ENCODE measurements around the gene LRRFIP2.
A peak's percentile ranks its signal among the peaks of the same experiment; 100 is the strongest.

Gene LRRFIP2

DNA sequence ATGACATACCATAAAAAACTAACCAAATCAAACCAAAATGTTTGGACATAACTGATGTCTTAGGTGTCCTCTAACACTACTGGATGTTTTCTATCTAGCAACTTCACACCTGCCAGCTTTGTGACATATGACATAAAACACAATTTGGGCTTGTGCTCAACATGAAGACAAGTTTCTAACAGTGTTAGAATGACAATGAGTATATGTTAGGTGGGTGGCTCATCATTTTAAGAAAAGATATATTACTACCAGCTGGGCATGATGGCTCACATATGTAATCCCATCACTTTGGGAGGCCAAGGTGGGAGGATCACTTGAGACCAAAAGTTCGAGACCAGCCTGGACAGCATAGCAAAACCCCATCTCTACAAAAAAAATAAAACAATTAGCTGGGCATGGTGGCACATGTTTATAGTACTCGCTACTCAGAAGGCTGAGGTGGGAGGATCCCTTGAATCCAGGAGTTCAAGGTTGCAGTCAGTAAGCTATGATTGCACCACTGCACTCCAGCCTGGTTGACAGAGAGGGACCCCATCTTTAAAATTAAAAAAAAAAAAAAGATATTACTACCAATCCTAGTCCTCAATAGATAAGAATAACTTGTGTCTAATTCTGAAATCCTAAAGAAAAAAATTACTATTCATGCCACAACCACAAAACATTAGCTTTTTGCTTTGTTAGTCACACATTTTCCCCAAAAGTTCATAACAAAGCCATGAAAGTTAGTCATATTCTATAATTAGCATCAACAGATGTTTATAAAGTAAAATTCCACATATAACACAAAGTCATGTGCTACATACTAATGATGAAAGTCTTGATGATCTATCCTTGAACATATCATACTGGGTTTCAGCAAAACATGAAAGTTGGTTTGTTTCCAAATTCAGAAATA, 59.9 kb downstream of the LRRFIP2 start:
- DNase-seq (ENCODE audit: low spot score) = peak; percentile 42

DNA sequence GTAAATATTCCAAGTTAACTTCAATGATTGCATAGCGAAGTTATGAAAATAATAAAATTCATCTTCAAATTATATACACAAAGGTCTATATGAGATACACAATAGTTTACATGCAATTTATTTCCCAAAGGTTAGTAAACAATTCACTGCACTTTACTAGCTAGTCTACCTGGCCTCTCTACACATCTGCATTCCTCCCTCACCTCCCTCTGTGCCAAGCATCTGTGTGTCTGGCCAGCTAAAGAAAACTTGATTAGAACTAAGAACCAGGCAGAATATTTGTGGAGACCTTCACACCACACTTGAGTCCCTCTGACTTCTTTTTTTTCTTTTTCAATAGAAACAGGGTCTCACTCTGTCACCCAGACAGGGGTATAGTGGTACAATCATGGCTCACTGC, 61.4 kb downstream of the LRRFIP2 start:
- no peak for DNase-seq (ENCODE audit: low spot score)

DNA sequence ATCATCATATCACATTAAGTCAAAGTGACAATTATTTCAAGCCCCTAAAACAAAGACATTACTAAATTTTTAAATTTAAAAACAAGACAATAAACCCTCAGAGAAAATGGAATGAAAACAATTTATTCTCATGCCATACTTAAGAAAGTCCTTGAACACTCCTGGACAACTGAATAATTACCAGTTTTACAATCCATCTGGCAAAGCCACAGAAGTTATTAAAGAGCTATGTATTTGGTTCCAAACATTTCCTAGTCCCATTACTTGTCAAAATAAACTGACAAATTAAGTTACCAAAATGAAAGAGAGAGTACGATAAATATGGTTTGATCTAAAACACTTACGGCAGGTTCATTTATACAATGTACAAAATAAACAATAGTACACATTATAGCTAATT, 63.2 kb downstream of the LRRFIP2 start:
- no peak for DNase-seq (ENCODE audit: low spot score)

DNA sequence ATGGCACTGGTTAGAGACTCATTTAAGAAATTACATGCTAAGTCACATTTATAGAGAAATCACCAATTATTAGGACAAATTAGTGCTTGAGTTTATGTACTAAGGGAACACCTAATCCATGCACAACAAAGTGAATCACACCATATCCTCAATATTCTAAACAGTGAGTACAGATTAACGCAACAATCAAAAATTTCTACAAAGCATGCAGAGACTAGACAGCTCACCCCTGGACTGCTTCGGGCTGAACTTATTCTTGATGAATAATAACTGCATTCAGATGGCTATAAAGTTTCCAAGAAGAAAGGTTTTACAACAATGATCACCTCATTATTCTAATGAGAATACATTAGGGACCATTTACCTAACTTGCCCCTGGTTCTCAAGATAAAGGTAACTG, 66.5 kb downstream of the LRRFIP2 start:
- DNase-seq (ENCODE audit: low spot score) = no peak

DNA sequence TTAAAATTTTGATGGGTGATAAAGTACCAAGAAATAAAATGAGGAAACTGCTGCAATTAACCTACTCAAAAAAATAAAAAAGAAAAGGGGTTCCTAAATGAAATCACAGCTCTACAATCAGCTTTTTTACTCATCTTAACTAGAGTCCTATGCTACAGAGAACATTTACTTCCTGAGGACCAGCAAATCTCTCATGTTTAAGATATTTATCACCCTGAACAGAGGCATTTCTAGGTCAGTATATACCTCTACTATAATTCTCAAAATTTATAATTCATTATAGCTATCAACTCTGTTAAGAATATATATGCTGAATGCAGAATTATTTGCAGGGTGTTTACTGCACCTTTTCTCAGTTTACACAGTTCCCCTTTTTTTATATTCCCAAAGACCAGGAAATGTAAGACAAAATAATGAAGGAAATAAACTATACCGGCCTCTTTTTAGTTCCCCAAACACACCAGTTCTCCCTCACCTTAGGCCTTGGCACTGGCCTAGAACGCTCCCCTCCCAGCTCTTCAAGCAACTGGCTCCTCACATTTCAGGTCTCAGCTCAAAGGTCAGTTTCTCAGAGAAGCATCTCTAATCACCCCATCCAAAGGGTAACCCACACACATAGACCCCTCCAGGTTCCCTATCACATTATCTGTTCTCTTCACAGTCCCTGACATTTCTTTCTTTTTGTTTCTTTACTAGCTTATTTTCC, 71.1 kb downstream of the LRRFIP2 start:
- DNase-seq (ENCODE audit: low spot score) = no peak

DNA sequence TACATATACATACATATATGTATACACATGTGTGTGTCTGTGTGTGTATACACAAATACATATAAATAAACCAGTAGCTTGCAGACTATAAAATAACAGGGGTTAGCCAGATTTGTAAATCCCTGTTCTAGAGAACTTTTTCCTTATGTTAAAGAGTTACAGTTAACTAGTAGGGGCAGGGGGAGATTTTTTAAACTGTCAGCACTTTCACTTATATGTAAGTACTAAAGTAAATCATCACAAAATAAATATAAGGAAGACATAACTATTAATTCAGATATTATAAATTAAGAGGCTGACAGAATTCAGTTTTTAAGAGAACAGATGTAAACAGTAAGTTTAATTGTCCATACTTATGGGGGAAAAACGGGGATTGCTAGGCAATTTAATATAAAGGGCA, 74.0 kb downstream of the LRRFIP2 start:
- DNase-seq (ENCODE audit: low spot score) = no peak

DNA sequence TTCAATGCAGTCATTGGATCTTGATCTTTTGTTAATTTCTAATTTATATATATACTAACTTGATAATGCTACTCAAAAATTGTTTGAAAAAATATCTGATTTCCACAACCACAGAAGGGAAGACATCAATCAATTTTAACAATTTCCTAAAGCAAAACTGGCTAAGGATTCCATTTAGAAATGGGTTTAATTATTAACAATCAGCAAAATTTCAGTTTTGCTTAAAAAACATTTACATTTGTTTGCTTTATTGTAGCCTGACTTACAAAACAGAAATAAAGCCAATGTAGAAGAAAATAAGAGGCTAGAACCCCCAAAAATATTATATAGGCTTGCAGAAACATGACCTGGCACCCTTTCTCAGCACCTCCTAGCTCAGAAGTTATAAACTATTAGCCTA, 74.9 kb downstream of the LRRFIP2 start:
- DNase-seq (ENCODE audit: low spot score) = no peak

DNA sequence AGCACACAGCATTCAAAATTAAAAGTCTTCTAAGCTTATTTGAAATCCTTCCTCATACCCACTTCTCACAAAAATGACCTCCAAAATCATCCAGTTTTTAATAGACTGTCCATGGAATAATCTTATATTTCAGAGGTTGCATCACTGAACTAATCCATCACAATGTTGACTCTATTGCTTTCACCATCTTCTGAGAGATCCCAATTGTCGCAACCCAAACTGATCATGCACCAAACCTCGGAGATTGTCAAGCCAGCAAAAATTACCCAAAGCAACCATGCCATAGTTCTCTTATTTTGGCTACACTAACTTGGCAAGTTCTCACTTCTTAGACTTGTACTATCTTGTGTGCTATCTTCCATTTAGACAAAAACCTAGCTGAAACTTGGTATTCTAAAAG, 75.5 kb downstream of the LRRFIP2 start:
- no peak for DNase-seq (ENCODE audit: low spot score)

DNA sequence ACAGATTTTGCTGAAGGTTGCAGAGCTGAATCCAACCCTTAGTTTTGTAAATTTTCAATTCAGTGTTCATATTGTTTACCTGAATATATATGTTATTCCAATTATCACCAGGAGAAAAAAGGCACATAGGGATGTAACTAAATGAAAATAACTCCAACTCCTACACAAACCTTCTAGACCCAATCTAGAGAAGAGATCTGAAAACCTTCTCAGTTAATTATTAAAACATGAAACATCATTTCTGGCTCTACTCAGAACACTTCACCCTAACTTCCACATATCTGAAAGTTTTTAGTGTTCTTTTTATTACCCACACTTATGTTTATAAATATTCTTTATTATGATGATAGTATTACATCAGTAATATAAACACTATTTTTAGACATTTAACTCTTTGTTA, 76.6 kb downstream of the LRRFIP2 start:
- DNase-seq (ENCODE audit: low spot score) = peak; percentile 46

DNA sequence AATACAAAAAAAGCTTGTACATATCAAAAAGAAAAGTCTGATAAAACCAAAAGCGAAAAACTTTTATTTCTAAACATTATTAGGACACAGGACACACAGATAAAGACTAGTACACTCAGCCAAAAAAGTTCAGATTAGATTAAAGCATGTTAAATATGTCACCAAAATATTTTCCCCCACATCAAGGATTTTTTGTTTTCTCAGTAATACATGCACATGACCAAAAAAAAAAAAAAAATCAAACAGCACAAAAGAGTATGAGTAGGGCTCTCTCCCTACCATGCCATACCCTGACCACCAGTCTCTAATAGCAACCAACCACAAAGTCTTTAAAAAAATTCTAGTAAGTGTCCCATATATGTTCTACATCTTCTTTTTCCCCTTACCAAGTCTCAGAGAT, 77.4 kb downstream of the LRRFIP2 start:
- DNase-seq (ENCODE audit: low spot score) = no peak

DNA sequence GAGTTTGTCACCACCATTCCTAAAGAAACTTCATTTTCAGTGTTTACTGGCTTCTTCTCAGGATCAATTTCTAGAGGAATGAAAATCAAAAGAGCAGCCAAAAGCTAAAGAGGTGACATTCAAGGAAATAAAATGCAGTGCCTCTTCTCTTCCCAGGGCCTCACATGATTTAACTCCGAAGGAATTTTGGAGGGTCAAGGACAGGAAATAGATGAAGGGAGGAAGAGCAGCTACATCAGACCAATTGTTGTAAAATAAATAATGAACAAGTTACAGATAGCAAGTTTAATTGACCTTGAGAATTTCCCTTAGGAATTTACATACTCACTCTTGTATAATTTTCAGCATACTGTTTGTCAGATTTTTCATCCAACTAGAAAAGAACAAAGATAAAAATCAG, 78.1 kb downstream of the LRRFIP2 start:
- peak; percentile 80 for DNase-seq (ENCODE audit: low spot score)

DNA sequence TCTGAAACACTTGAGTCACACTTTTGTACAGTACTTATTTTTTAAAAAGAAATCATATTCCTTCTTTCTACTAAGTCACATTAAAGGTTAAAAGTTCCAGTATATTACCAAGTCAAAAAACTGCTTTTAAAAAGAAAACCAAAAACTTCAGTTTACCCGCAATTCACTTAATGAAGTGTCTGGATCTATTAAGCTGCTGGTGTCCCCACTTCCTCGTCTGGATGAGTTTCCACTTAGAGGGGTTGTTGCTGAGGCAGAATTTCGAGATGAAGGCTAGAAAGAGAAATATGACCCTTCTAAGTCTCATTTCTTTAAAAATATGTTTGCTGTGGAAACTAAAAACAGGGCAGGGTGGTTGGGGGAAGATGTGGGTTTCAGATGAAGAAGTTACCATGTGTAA, 79.7 kb downstream of the LRRFIP2 start:
- DNase-seq (ENCODE audit: low spot score) = no peak

DNA sequence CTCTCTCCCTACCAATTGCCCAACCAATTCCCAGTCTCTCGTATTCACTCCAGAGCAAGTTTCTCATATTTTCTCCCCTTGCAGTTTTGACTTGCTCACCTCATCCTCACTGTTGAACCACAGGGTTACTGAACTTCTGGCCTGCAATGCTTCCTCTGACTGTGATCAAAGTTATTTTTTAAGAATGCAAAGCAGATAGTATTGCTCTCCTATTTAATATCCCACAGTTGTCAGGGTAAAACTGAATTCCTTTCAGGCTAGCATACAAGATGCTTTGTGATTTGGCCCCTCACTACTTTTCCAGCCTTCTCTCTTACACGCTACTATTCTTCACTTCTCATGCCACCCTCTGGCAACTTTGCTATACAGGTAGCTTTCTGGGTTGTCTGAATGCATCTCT, 80.9 kb downstream of the LRRFIP2 start:
- DNase-seq (ENCODE audit: low spot score) = peak; percentile 5

DNA sequence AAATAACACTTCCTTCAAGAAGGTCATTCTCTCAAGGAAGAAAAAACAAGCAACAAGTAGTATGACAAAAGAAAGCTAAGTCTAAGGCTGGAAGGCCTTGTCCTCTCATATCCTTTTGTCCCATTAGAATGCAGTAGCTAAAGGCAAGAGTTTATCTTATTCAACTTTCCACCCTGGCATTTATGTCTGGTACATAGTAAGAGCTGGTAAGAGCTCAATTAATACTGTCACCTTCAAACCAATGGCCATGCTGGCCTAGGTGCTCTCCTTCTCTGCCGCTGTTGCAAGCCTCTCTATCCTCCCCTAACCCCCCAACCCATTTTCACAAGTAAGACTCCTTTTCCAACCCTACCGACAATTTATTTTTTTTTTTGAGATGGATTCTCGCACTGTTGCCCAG, 81.9 kb downstream of the LRRFIP2 start:
- no peak for DNase-seq (ENCODE audit: low spot score)

DNA sequence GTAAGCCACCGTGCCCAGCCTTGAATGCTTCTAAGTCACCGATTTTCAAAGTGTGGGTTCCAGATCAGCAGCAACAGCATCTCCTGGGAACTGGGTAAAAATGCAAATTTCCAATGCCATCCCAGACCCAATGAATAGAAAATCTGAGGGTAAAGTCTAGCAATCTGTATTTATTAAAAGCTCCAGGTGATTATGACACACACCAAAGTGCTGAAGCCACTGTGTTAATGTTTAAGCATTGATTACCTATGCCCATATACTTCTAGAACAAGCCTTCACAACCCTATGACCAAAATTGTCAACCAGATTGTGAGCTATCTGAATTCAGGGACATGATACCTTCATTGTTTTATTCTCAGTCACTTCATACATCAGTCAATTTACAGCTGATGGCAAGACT, 86.5 kb downstream of the LRRFIP2 start:
- DNase-seq (ENCODE audit: low spot score) = no peak

DNA sequence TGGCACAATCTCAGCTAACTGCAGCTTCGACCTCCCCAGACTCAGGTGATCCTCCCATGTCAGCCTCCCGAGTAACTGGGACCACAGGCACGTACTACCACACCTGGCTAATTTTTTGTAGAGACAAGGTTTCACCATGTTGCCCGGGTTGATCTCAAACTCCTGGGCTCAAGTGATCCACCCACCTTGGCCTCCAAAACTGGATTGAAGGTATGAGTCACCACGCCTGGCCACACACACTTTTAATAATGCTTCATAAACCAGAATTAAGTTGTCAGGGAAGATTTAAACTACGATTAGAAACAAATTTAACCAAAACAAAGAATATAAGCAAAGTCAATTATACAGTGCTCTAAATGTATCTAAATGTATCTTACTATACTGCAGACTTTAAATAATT, 87.5 kb downstream of the LRRFIP2 start:
- DNase-seq (ENCODE audit: low spot score) = no peak

DNA sequence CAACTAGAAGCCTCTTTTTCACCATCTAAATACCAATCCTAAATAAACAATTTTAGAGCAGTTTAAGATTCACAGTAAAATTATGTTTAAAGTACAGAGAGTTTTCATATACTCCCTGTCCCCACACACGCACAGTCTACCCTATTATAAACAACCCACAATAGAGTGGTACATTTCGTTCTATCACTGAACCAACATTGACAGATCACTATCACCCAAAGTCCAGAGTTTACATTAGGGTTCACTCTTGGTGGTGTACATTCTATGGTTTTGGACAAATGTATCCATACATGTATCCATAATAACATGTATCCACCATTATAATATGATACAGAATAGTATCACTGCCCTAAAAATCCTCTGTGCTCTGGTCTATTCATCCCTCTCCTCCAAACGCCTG, 92.1 kb downstream of the LRRFIP2 start:
- no peak for DNase-seq (ENCODE audit: low spot score)

DNA sequence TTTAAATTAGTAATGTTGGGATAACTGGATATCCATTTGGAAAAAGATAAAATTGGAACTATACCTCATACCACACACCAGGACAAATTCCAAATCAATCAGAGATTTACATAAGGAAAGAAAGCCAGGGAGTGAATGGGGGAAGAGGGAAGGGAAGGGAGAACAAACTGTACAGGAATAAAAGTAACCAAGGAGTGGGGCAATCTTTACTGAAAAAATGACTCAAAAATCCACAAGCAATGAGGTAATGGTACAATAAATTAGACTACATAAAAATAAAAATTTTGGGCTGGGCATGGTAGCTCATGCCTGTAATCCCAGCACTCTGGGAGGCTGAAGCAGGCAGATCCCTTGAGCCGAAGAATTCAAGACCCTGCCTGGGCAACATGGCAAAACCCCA, 98.4 kb downstream of the LRRFIP2 start:
- no peak for DNase-seq (ENCODE audit: low spot score)

DNA sequence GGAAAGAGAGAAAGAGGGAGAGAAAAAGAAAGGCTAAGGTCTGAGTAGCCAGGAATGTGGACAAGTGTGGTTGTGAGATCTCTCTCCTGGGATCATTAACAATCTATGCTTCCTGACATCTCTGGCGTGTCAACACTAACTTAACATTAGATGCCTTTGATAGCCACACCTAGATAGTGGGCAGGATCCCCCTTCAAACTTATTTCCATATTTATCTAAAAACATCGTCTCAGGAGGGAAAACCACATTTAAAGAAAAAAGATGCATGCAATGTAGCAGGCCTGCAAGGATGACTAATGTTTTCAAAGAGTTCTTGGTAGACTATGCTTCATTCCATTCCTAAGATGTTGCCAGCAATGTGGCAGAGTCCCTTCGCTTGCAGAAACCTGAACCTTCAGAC, 100.2 kb downstream of the LRRFIP2 start:
- DNase-seq (ENCODE audit: low spot score) = no peak

DNA sequence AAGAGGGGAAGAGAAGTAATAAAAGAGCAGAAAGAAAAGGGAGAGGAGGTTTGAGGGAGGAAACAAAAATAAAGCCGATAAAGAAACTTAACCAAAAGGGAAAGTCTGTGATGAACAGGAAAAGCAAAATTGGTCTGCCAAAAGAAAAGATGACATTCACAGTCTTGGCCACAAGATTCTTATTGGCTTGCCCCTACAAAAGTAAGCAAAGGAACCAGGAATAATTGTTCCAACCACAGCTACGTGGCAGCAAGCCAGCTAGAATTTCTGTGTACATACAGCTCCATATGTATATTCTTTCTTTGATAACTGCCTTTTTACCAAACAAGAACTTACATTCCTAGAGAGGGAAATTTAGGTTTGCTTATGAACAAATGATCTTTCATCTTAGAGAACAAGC, 101.5 kb downstream of the LRRFIP2 start:
- DNase-seq (ENCODE audit: low spot score) = no peak

DNA sequence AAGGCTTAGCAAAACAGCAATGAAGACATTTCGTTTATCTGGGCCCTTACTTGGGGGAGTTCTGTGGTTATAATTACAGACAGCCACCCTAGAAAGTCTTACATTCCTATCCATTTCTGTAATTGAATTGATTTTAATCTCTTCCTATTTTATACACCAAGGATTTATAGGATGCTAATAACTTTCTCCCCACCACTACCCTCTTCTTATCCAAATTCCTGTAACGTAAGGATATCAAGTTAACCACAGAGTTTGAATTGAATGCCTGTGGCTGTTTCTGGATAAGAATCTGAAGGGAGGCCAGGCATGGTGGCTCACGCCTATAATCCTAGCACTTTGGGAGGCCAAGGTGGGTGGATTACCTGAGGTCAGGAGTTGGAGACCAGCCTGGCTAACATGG, 102.5 kb downstream of the LRRFIP2 start:
- DNase-seq (ENCODE audit: low spot score) = no peak

DNA sequence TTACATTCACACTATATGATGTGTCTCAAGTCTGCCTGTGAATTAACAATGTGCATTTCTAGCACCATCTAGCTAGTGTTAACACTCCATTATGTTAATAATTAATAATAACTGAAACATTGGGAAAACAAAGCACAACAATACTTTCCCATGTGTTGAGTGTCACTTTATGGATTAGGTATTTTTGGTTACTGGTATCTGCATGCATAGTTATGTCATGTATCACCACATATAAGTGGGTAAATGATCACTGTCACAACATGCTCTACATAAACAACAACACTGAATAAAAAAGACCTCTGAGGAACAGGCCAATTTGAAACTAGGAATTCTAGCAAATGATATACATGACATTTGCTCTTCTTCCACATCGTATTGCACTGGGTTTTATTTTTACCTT, 106.4 kb downstream of the LRRFIP2 start:
- DNase-seq (ENCODE audit: low spot score) = peak; percentile 55

DNA sequence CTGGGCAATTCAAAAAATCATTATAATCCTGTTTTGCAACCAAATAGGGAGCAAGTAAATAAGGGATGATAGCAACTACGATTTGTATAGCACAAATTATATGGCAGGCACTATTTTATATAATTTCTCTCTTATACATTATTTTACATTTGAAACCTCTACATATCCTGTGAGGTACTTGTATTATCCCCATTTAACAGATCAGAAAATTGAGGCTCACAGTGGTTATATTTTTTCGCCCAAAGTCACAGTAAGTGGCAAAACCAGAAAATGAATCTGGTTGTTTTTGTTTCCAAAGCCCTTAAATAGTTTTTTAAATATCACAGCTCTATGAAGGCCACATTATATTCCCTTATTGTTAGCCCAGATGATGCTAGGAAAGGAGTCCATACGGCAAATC, 106.8 kb downstream of the LRRFIP2 start:
- DNase-seq (ENCODE audit: low spot score) = no peak

DNA sequence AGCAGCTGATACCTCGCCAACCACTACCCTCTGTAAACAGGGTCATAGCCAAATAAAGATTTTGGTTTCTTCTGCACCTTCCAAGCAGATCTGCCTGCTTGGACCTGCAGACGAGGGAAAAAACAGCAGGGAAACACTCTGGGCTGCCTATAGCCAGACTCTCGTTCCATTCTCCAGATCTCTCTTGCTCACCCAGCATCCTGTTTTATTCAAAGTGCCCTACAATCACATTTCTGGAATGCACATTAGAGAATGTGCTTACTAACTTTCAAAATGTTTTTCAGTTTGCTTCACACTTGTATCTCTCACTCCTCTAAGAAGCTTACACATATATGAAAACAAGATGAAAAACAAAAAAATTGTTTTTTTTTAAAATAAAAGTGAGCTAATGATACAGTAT, 109.6 kb downstream of the LRRFIP2 start:
- DNase-seq (ENCODE audit: low spot score) = no peak
